Transverse colon (tissue), 4 donors: Measurements from ENCODE around the gene SAMHD1.

Experiments
- EP300 ChIP-seq: sonication (generic); formaldehyde crosslinking; IDR thresholded peaks from one replicate; pipeline ENCODE4 v1.6.1; 2017; ENCODE audit warnings: antibody characterized with exemption, low read depth
- POLR2A ChIP-seq: fragments of 450-650 bp; IDR thresholded peaks from one replicate; pipeline ENCODE4 v1.6.1; 2016; ENCODE audit warnings: antibody characterized with exemption, mild to moderate bottlenecking, moderate library complexity
- POLR2AphosphoS5 ChIP-seq, 3 donors: sonication (generic); formaldehyde crosslinking; IDR thresholded peaks; one replicate each; pipeline ENCODE4 v1.6.1; 2016; ENCODE audit warnings: antibody characterized with exemption in 3 of 3
- TF ChIP-seq, protein P1 (sequence below), 5 experiments: fragments of 200-600 bp in 3 of 5; fragments of 450-650 bp in 2 of 5; sonication (generic) in 3 of 5; IDR thresholded peaks; 1 replicate in 2 of 5; 2 replicates in 3 of 5; pipeline ENCODE4 v1.5.1; 2016 to 2017; ENCODE audit warnings: antibody characterized with exemption in 5 of 5, inconsistent platforms in 3 of 5, mild to moderate bottlenecking in 2 of 5, moderate library complexity in 1 of 5

DNA sequence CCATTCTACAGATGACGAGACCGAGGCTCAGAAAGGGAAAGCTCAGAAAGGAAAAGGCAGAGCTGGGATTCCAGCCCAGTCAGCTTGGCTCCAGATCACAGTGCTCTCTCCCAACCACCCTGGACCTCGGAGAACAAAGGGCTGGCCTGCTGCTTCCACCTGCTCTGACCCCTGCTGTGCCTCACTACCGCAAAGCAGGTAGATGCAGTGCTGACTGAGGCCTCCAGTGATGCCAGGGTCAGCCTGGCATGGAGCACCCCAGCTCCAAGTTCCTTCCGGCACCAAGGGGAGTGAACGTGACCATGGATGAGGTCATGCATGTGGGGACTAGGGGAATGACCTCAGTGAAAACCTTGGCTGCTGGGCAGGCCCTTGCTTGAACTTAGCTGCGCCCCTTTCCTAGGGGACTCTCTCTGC, 96.3 kb downstream of the SAMHD1 start:
- TF ChIP-seq POLR2A (no peak), POLR2AphosphoS5 (IDR thresholded peaks at IDR 0.05) (no peak), EP300 (no peak)
- TF ChIP-seq, protein P1, sequence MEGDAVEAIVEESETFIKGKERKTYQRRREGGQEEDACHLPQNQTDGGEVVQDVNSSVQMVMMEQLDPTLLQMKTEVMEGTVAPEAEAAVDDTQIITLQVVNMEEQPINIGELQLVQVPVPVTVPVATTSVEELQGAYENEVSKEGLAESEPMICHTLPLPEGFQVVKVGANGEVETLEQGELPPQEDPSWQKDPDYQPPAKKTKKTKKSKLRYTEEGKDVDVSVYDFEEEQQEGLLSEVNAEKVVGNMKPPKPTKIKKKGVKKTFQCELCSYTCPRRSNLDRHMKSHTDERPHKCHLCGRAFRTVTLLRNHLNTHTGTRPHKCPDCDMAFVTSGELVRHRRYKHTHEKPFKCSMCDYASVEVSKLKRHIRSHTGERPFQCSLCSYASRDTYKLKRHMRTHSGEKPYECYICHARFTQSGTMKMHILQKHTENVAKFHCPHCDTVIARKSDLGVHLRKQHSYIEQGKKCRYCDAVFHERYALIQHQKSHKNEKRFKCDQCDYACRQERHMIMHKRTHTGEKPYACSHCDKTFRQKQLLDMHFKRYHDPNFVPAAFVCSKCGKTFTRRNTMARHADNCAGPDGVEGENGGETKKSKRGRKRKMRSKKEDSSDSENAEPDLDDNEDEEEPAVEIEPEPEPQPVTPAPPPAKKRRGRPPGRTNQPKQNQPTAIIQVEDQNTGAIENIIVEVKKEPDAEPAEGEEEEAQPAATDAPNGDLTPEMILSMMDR (IDR thresholded peaks at IDR 0.05): no peak
